PFSK-1 (cell line): ENCODE results near the gene TTLL11.

Experiments used
- FOXP2 ChIP-seq: optimal IDR thresholded peaks from 2 replicates; pipeline ENCODE3; 2011; ENCODE audit warnings: borderline replicate concordance, control low read depth, inconsistent platforms; ENCODE audit not compliant: insufficient read depth; ENCODE audit errors: extremely low read length, extremely low read depth
- POLR2AphosphoS5 ChIP-seq: IDR thresholded peaks from 2 replicates; pipeline ENCODE4 v1.6.1; 2012; ENCODE audit warnings: low read depth, mild to moderate bottlenecking, control low read depth, low read length, moderate library complexity
- SIN3A ChIP-seq: IDR thresholded peaks from 2 replicates; pipeline ENCODE4 v1.6.1; 2012; ENCODE audit warnings: mild to moderate bottlenecking, low read length, moderate library complexity, borderline replicate concordance; ENCODE audit not compliant: insufficient read depth
- TAF1 ChIP-seq: IDR thresholded peaks from 2 replicates; pipeline ENCODE4 v1.6.1; 2012; ENCODE audit warnings: low read length, control low read depth, borderline replicate concordance; ENCODE audit not compliant: insufficient read depth
- TF ChIP-seq, protein P1 (sequence below), 2 experiments: IDR thresholded peaks; 2 replicates each; pipeline versions ENCODE4 v1.6.1 to v1.8.0; 2011 to 2012; ENCODE audit warnings: low read depth in 2 of 2, low read length in 2 of 2, control low read depth in 1 of 2, inconsistent platforms in 1 of 2, mild to moderate bottlenecking in 1 of 2, moderate library complexity in 1 of 2; ENCODE audit not compliant: insufficient read depth in 1 of 2

DNA sequence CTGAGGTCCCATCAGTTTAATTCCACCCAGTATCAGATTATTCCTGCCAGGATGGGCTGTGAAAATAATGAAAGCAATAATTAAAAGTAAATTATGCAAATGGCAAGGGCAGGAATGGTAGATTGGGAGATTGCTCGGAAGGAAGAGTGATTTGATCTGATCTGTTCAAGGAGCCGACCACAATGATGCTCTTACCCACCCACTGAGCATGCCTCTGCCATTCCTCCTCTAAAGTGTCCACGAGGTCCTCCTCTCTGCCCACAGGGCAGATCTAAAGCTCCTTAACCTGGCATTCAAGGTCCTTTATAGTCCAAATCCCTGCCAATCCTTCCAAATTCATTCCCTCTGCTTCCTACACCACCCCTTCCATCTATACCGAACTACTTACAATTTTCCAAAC is 147.8 kb downstream of the TTLL11 start:
- TF ChIP-seq SIN3A, result no peak
- TF ChIP-seq, protein P1, sequence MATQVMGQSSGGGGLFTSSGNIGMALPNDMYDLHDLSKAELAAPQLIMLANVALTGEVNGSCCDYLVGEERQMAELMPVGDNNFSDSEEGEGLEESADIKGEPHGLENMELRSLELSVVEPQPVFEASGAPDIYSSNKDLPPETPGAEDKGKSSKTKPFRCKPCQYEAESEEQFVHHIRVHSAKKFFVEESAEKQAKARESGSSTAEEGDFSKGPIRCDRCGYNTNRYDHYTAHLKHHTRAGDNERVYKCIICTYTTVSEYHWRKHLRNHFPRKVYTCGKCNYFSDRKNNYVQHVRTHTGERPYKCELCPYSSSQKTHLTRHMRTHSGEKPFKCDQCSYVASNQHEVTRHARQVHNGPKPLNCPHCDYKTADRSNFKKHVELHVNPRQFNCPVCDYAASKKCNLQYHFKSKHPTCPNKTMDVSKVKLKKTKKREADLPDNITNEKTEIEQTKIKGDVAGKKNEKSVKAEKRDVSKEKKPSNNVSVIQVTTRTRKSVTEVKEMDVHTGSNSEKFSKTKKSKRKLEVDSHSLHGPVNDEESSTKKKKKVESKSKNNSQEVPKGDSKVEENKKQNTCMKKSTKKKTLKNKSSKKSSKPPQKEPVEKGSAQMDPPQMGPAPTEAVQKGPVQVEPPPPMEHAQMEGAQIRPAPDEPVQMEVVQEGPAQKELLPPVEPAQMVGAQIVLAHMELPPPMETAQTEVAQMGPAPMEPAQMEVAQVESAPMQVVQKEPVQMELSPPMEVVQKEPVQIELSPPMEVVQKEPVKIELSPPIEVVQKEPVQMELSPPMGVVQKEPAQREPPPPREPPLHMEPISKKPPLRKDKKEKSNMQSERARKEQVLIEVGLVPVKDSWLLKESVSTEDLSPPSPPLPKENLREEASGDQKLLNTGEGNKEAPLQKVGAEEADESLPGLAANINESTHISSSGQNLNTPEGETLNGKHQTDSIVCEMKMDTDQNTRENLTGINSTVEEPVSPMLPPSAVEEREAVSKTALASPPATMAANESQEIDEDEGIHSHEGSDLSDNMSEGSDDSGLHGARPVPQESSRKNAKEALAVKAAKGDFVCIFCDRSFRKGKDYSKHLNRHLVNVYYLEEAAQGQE (IDR thresholded peaks at IDR 0.05; ENCODE audit: insufficient read depth in 1 of 2, low read depth in 2 of 2, low read length in 2 of 2), result no peak
- TF ChIP-seq POLR2AphosphoS5, result no peak
- no peak for TF ChIP-seq TAF1
- no peak for TF ChIP-seq FOXP2
